H9 (cell line): ENCODE results near the gene IRF6. TPM values are rescaled to one million over a fixed set of nuclear protein-coding genes. Genes with fewer than 3 reads are reported as not detected.

Source experiments
- DNase-seq: peaks from one replicate; pipeline ENCODE4 v3.0.0-alpha.2; 2017
- H2AFZ ChIP-seq: one replicate; pipeline ENCODE4 v1.6.1; 2013; ENCODE audit warnings: mild to moderate bottlenecking, low read length, control low read depth, moderate library complexity
- H2AK5ac ChIP-seq: 2 replicates; pipeline ENCODE4 v1.6.1; 2013; ENCODE audit warnings: low read length, control low read depth, mixed read lengths; ENCODE audit not compliant: insufficient read length
- H2BK120ac ChIP-seq: one replicate; pipeline ENCODE4 v1.6.1; 2013; ENCODE audit warnings: low read depth, mild to moderate bottlenecking, low read length, control low read depth, inconsistent platforms; ENCODE audit not compliant: poor library complexity, severe bottlenecking
- H2BK12ac ChIP-seq: 2 replicates; pipeline ENCODE4 v1.6.1; 2013; ENCODE audit warnings: low read length, control low read depth, mixed read lengths, low read depth; ENCODE audit not compliant: insufficient read length
- H2BK15ac ChIP-seq: 2 replicates; pipeline ENCODE4 v1.6.1; 2013; ENCODE audit warnings: low read depth, low read length, control low read depth
- H2BK20ac ChIP-seq: one replicate; pipeline ENCODE4 v1.6.1; 2013; ENCODE audit warnings: low read depth, mild to moderate bottlenecking, low read length, control low read depth, inconsistent platforms; ENCODE audit not compliant: poor library complexity, severe bottlenecking
- H2BK5ac ChIP-seq: 2 replicates; pipeline ENCODE4 v1.6.1; 2013; ENCODE audit warnings: low read length, control low read depth, mixed read lengths; ENCODE audit not compliant: insufficient read length
- H3K14ac ChIP-seq: 2 replicates; pipeline ENCODE4 v1.6.1; 2013; ENCODE audit warnings: low read length, control low read depth; ENCODE audit not compliant: insufficient read depth
- H3K18ac ChIP-seq: 2 replicates; pipeline ENCODE4 v1.6.1; 2013; ENCODE audit warnings: low read depth, mild to moderate bottlenecking, mixed read lengths, low read length, control low read depth; ENCODE audit not compliant: insufficient read length
- H3K23ac ChIP-seq: 2 replicates; pipeline ENCODE4 v1.6.1; 2013; ENCODE audit warnings: low read length, control low read depth, mixed read lengths, low read depth; ENCODE audit not compliant: insufficient read length
- H3K23me2 ChIP-seq: 2 replicates; pipeline ENCODE4 v1.6.1; 2013; ENCODE audit warnings: low read depth, mild to moderate bottlenecking, mixed read lengths, low read length, control low read depth; ENCODE audit not compliant: insufficient read length, poor library complexity, severe bottlenecking
- H3K27ac ChIP-seq: 2 replicates; pipeline ENCODE4 v1.5.1; 2013; ENCODE audit warnings: low read length, control low read depth, mixed read lengths, low read depth; ENCODE audit not compliant: insufficient read length
- H3K27me3 ChIP-seq: 2 replicates; pipeline ENCODE4 v1.6.1; 2013; ENCODE audit warnings: low read length, control low read depth, inconsistent platforms; ENCODE audit not compliant: insufficient read depth
- H3K4ac ChIP-seq: 2 replicates; pipeline ENCODE4 v1.6.1; 2013; ENCODE audit warnings: low read depth, mild to moderate bottlenecking, control low read depth, inconsistent platforms, low read length, moderate library complexity
- H3K4me1 ChIP-seq: 2 replicates; pipeline ENCODE4 v1.6.1; 2013; ENCODE audit warnings: low read length, control low read depth, inconsistent platforms; ENCODE audit not compliant: insufficient read depth
- H3K4me2 ChIP-seq: 2 replicates; pipeline ENCODE4 v1.6.1; 2013; ENCODE audit warnings: low read length, control low read depth, mixed read lengths; ENCODE audit not compliant: insufficient read length, insufficient read depth
- H3K56ac ChIP-seq: 2 replicates; pipeline ENCODE4 v1.6.1; 2013; ENCODE audit warnings: low read depth, mild to moderate bottlenecking, mixed read lengths, low read length, control low read depth; ENCODE audit not compliant: insufficient read length
- H3K79me1 ChIP-seq: 2 replicates; pipeline ENCODE4 v1.6.1; 2013; ENCODE audit warnings: low read depth, mild to moderate bottlenecking, moderate library complexity, low read length, control low read depth, inconsistent platforms; ENCODE audit not compliant: insufficient read depth, poor library complexity, severe bottlenecking
- H3K79me2 ChIP-seq: 2 replicates; pipeline ENCODE4 v1.6.1; 2013; ENCODE audit warnings: low read length, control low read depth, inconsistent platforms; ENCODE audit not compliant: insufficient read depth
- H3K9ac ChIP-seq: 2 replicates; pipeline ENCODE4 v1.6.1; 2013; ENCODE audit warnings: low read length, control low read depth, mixed read lengths; ENCODE audit not compliant: insufficient read length; ENCODE audit errors: extremely low read depth
- H3K9me3 ChIP-seq: one replicate; pipeline ENCODE4 v1.6.1; 2013; ENCODE audit warnings: low read depth, low read length, inconsistent platforms; ENCODE audit not compliant: control insufficient read depth
- H3T11ph ChIP-seq: one replicate; pipeline ENCODE4 v1.6.1; 2013; ENCODE audit warnings: mild to moderate bottlenecking, low read length, control low read depth, inconsistent platforms
- H4K20me1 ChIP-seq: one replicate; pipeline ENCODE4 v1.6.1; 2013; ENCODE audit not compliant: control insufficient read depth, insufficient read length, insufficient read depth
- H4K5ac ChIP-seq: 2 replicates; pipeline ENCODE4 v1.6.1; 2013; ENCODE audit warnings: low read depth, mild to moderate bottlenecking, mixed read lengths, low read length, control low read depth; ENCODE audit not compliant: insufficient read length
- H4K8ac ChIP-seq: replicated peaks from 2 replicates; pipeline ENCODE4 v1.6.1; 2013; ENCODE audit warnings: low read length, control low read depth, mixed read lengths, low read depth; ENCODE audit not compliant: insufficient read length
- H4K91ac ChIP-seq: 2 replicates; pipeline ENCODE4 v1.6.1; 2013; ENCODE audit warnings: low read depth, mild to moderate bottlenecking, moderate library complexity, mixed read lengths, low read length, control low read depth; ENCODE audit not compliant: insufficient read length
- H3K27ac Mint-ChIP-seq, 3 experiments: 2 replicates in 2 of 3; 3 replicates in 1 of 3; pipeline ENCODE4 v1.8.0; 2020 to 2021; ENCODE audit warnings: mixed read lengths in 3 of 3, mild to moderate bottlenecking in 1 of 3, moderate library complexity in 1 of 3
- H3K27me3 Mint-ChIP-seq: 2 replicates; pipeline ENCODE4 v1.8.0; 2021; ENCODE audit warnings: low read depth, mild to moderate bottlenecking, moderate library complexity, mixed read lengths
- H3K36me3 Mint-ChIP-seq, 3 experiments: 2 replicates in 2 of 3; 3 replicates in 1 of 3; pipeline ENCODE4 v1.8.0; 2020 to 2021; ENCODE audit warnings: low read depth in 3 of 3, mixed read lengths in 3 of 3; ENCODE audit not compliant: insufficient read depth in 1 of 3
- H3K4me1 Mint-ChIP-seq, 2 experiments: 2 replicates each; pipeline ENCODE4 v1.8.0; 2020; ENCODE audit warnings: mixed read lengths in 2 of 2
- H3K4me3 Mint-ChIP-seq, 2 experiments: 2 replicates in 1 of 2; 3 replicates in 1 of 2; pipeline ENCODE4 v1.8.0; 2020 to 2021; ENCODE audit warnings: mild to moderate bottlenecking in 2 of 2, mixed read lengths in 2 of 2, moderate library complexity in 1 of 2
- H3K9me3 Mint-ChIP-seq, 2 experiments: 2 replicates in 1 of 2; 3 replicates in 1 of 2; pipeline ENCODE4 v1.8.0; 2020; ENCODE audit warnings: mild to moderate bottlenecking in 2 of 2, mixed read lengths in 2 of 2, moderate library complexity in 1 of 2
- CTCF ChIP-seq: fragments of 200-600 bp; sonication (generic); conservative IDR thresholded peaks from 3 replicates; pipeline ENCODE4 v1.8.0; 2021; ENCODE audit warnings: antibody characterized with exemption, mild to moderate bottlenecking
- WGBS: extraction: QIAGEN DNeasy Blood & Tissue Kit; methylation state at CpG from one replicate; pipeline ENCODE4 v1.1.7; 2013; ENCODE audit warnings: missing lambda C conversion rate, low lambda C conversion rate, mixed read lengths; ENCODE audit not compliant: insufficient read length; ENCODE audit errors: extremely low coverage; 5-methylcytosine and 5-hydroxymethylcytosine counted together
- total RNA-seq: library from RNA; stranded (reverse); gene quantifications from 2 replicates; pipeline ENCODE4 v1.2.1, GENCODE V29; 2021

The IRF6 gene
- total RNA-seq, 1 experiment from 2014 or later = 7.1 TPM

DNA sequence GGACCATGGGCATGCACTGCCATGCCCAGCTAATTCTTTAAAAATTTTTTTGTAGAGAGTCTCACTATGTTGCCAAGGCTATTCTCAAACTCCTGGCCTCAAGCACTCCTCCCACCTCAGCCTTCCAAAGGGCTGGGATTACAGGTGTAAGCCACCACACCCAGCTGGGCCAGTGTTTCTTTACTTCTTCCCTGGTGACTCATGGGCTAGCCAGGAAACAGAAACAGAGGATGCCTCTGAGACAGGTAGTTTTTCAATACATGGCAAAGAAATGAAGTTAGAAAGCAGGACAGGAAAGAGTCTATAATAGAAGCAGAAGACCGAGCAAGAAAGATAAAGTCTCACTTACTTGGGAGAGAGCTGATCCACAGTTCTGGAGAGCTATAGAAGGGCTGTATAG, 14.0 kb downstream of the IRF6 start:
- H3K9ac ChIP-seq = no peak overlapping the region
- H3K4ac ChIP-seq = no peak overlapping the region
- no peak overlapping the region for H4K91ac ChIP-seq
- Mint-ChIP-seq H3K4me3 (no peak overlapping the region), H3K27me3 (peaks cover 1% of the 10 kb centered on the region; the same call in 1 of the 2 replicates), H3K4me1 (no peaks in the 10 kb centered on the region), H3K9me3 (no peaks in the 10 kb centered on the region), H3K36me3 (peaks cover 5 to 62% (median 54%) of the 10 kb centered on the region in 3 experiments; a peak in 6 of 7 replicates), H3K27ac (no peak overlapping the region)
- no peak overlapping the region for H2AK5ac ChIP-seq
- H3K23me2 ChIP-seq = no peaks in the 10 kb centered on the region
- no peak overlapping the region for H4K8ac ChIP-seq
- no peak for DNase-seq
- no peak overlapping the region for H3K18ac ChIP-seq
- TF ChIP-seq CTCF = no peak
- no peak overlapping the region for H3K14ac ChIP-seq
- no peak overlapping the region for H3K27ac ChIP-seq
- no peaks in the 10 kb centered on the region for H3K79me2 ChIP-seq
- H3K9me3 ChIP-seq = no peaks in the 10 kb centered on the region
- no CpG with 5 or more reads among the region's 1 CpG for WGBS
- H3T11ph ChIP-seq = no peak overlapping the region
- no peak overlapping the region for H2BK20ac ChIP-seq
- H4K5ac ChIP-seq = no peak overlapping the region
- H3K4me1 ChIP-seq = no peaks in the 10 kb centered on the region
- H3K4me2 ChIP-seq = no peak overlapping the region
- no peaks in the 10 kb centered on the region for H3K79me1 ChIP-seq
- no peak overlapping the region for H2BK120ac ChIP-seq
- H3K56ac ChIP-seq = no peak overlapping the region
- H2BK12ac ChIP-seq = no peak overlapping the region
- H3K23ac ChIP-seq = no peak overlapping the region
- H2AFZ ChIP-seq = no peak overlapping the region
- H3K27me3 ChIP-seq = no peaks in the 10 kb centered on the region
- no peak overlapping the region for H2BK5ac ChIP-seq
- H4K20me1 ChIP-seq = no peaks in the 10 kb centered on the region
- no peak overlapping the region for H2BK15ac ChIP-seq
